ENCODE data around the gene RAB31. TPM values are rescaled to one million over a fixed set of nuclear protein-coding genes. Genes with fewer than 3 reads are reported as not detected.

Gene RAB31
- polyA plus RNA-seq, 1 donor (not counting 4 experiments of a cell fraction or from before 2014, with no cell fraction given), result 47.0 TPM

DNA sequence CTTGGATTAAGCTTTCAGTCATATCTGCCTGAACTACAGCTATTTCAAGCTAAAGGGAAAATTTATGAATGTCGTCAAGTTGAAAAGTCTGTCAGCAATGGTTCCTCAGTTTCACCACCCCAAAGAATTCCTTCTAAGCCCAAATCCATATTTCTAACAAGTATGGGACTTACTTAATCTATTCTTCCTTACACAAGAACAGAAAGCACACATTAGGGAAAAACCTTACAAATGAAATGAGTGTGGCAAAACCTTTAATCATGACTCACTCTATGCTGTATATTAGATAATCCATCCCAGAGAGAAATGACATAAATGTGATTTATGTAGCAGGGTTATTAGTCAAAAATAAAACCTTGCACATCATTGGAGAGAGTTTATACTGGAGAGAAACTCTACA, 78.9 kb downstream of the RAB31 start:
- Histone ChIP-seq H4K20me1 (ENCODE audit: control insufficient read depth, extremely low read depth, insufficient read depth, low read length) (no peaks in the 10 kb centered on the region), H3K27ac (ENCODE audit: control insufficient read depth, insufficient read depth, low read length) (no peak overlapping the region), H3K79me2 (ENCODE audit: control insufficient read depth, insufficient read depth, low read length) (no peaks in the 10 kb centered on the region), H3K9me3 (ENCODE audit: control insufficient read depth, low read depth, low read length) (no peaks in the 10 kb centered on the region), H3K9ac (ENCODE audit: control insufficient read depth, extremely low read depth, insufficient read depth, low read length) (no peak overlapping the region), H2AFZ (ENCODE audit: control insufficient read depth, low read length) (no peak overlapping the region), H3K9me1 (ENCODE audit: control insufficient read depth, extremely low read depth, insufficient read depth, low read length) (no peaks in the 10 kb centered on the region), H3K27me3 (ENCODE audit: control insufficient read depth, extremely low read depth, insufficient read depth, low read length) (no peaks in the 10 kb centered on the region), H3K4me1 (ENCODE audit: control insufficient read depth, extremely low read depth, insufficient read depth, low read length) (peaks cover 8% of the 10 kb centered on the region), H3K4me3 (ENCODE audit: control insufficient read depth in 2 of 3, extremely low read depth in 1 of 3, insufficient read depth in 2 of 3, low read depth in 1 of 3, low read length in 3 of 3) (no peak overlapping the region), H3K4me2 (ENCODE audit: control insufficient read depth, extremely low read depth, insufficient read depth, low read depth, low read length) (no peak overlapping the region), H3K36me3 (ENCODE audit: control insufficient read depth in 2 of 2, extremely low read depth in 1 of 2, insufficient read depth in 2 of 2, low read length in 2 of 2) (peaks cover 0 to 7% of the 10 kb centered on the region in 2 experiments)
- dilution Hi-C loops (cut with MboI; ENCODE audit: extremely low pct_ligation_motif_present, low sequenced_read_pairs), result no loop called here
- DNase-seq (ENCODE audit: low read depth, low spot score) (no peak), FAIRE-seq (no peak)
- TF ChIP-seq, protein P1, sequence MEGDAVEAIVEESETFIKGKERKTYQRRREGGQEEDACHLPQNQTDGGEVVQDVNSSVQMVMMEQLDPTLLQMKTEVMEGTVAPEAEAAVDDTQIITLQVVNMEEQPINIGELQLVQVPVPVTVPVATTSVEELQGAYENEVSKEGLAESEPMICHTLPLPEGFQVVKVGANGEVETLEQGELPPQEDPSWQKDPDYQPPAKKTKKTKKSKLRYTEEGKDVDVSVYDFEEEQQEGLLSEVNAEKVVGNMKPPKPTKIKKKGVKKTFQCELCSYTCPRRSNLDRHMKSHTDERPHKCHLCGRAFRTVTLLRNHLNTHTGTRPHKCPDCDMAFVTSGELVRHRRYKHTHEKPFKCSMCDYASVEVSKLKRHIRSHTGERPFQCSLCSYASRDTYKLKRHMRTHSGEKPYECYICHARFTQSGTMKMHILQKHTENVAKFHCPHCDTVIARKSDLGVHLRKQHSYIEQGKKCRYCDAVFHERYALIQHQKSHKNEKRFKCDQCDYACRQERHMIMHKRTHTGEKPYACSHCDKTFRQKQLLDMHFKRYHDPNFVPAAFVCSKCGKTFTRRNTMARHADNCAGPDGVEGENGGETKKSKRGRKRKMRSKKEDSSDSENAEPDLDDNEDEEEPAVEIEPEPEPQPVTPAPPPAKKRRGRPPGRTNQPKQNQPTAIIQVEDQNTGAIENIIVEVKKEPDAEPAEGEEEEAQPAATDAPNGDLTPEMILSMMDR (optimal IDR thresholded peaks at IDR 0.05 in 1 of 3, IDR thresholded peaks at IDR 0.05 in 1 of 3, conservative IDR thresholded peaks at IDR 0.05 in 1 of 3; ENCODE audit: extremely low read depth in 1 of 3, insufficient read depth in 2 of 3, low read length in 3 of 3), result no peak
- TF ChIP-seq EZH2 (IDR thresholded peaks at IDR 0.05; ENCODE audit: low read length), result no peak

DNA sequence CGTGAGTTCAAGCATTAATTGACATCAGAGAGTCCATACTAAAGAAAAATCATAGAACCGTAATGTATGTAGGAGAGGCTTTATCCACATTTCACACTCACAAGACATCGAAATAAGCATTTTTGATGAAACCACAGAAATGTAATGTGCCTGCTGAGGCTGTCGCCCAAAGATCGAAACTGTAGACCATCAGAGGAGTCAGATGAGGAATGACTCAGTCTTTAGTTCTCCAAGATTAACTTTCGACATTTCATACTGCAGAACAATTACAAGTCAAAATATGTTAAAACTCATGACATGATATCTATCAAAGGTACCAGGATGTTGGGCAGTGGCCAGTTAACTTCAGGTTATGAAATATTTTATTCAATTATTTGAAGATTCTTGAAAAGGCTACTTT, 79.6 kb downstream of the RAB31 start:
- TF ChIP-seq, protein P1 (optimal IDR thresholded peaks at IDR 0.05 in 1 of 3, IDR thresholded peaks at IDR 0.05 in 1 of 3, conservative IDR thresholded peaks at IDR 0.05 in 1 of 3; ENCODE audit: extremely low read depth in 1 of 3, insufficient read depth in 2 of 3, low read length in 3 of 3), result no peak
- TF ChIP-seq EZH2 (IDR thresholded peaks at IDR 0.05; ENCODE audit: low read length), result no peak
- dilution Hi-C loops (cut with MboI; ENCODE audit: extremely low pct_ligation_motif_present, low sequenced_read_pairs), result no loop called here
- FAIRE-seq (no peak), DNase-seq (ENCODE audit: low read depth, low spot score) (no peak)
- Histone ChIP-seq H2AFZ (ENCODE audit: control insufficient read depth, low read length) (no peak overlapping the region), H3K4me2 (ENCODE audit: control insufficient read depth, extremely low read depth, insufficient read depth, low read depth, low read length) (no peak overlapping the region), H3K27ac (ENCODE audit: control insufficient read depth, insufficient read depth, low read length) (no peak overlapping the region), H3K9me3 (ENCODE audit: control insufficient read depth, low read depth, low read length) (no peaks in the 10 kb centered on the region), H3K9ac (ENCODE audit: control insufficient read depth, extremely low read depth, insufficient read depth, low read length) (no peak overlapping the region), H3K4me3 (ENCODE audit: control insufficient read depth in 2 of 3, extremely low read depth in 1 of 3, insufficient read depth in 2 of 3, low read depth in 1 of 3, low read length in 3 of 3) (no peak overlapping the region), H3K4me1 (ENCODE audit: control insufficient read depth, extremely low read depth, insufficient read depth, low read length) (peaks cover 3% of the 10 kb centered on the region), H3K9me1 (ENCODE audit: control insufficient read depth, extremely low read depth, insufficient read depth, low read length) (no peaks in the 10 kb centered on the region), H4K20me1 (ENCODE audit: control insufficient read depth, extremely low read depth, insufficient read depth, low read length) (no peaks in the 10 kb centered on the region), H3K36me3 (ENCODE audit: control insufficient read depth in 2 of 2, extremely low read depth in 1 of 2, insufficient read depth in 2 of 2, low read length in 2 of 2) (peaks cover 3 to 8% of the 10 kb centered on the region in 2 experiments), H3K27me3 (ENCODE audit: control insufficient read depth, extremely low read depth, insufficient read depth, low read length) (no peaks in the 10 kb centered on the region), H3K79me2 (ENCODE audit: control insufficient read depth, insufficient read depth, low read length) (no peaks in the 10 kb centered on the region)

Measured in keratinocyte (primary cell).